A549 (cell line): Measurements from ENCODE around the gene FNIP2. TPM values are rescaled to one million over a fixed set of nuclear protein-coding genes. Genes with fewer than 3 reads are reported as not detected.

Experiments
- ATAC-seq, 2 experiments: fragments of 200-7000 bp in 1 of 2; fragments of >200 bp in 1 of 2; cut with Nextera tagmentation in 1 of 2; cut with Tn5 transposase in 1 of 2; 3 replicates each; pipeline versions ENCODE4 v1.8.0 to v1.9.1; 2018 to 2020; ENCODE audit warnings: mild to moderate bottlenecking in 1 of 2, moderate library complexity in 1 of 2
- CTCF ChIA-PET: fragments of 300-600 bp; sonication (Branson Sonifier 250); formaldehyde crosslinking; extraction: SDS; loops from one replicate; lab custom pipeline; 2021; ENCODE audit warnings: antibody characterized with exemption, inconsistent platforms; lab: Yijun Ruan, JAX
- POLR2A ChIA-PET: fragments of 350-600 bp; formaldehyde crosslinking; extraction: SDS; loops from one replicate; lab custom pipeline; 2021; ENCODE audit warnings: antibody characterized with exemption, inconsistent platforms; lab: Yijun Ruan, JAX
- DNase-seq, 2 experiments: peaks; one replicate each; pipeline versions ENCODE4 v3.0.0 to v3.0.0-alpha.2; 2011 to 2016; ENCODE audit warnings: low read depth in 1 of 2, low spot score in 1 of 2
- FAIRE-seq: peaks from 2 replicates; lab custom pipeline; 2011; peaks lifted over from hg19 to GRCh38; lab: Jason Lieb, UNC
- H3K27ac ChIP-seq, 2 experiments: fragments of >200 bp; sonication (Bioruptor Twin); formaldehyde crosslinking; 3 replicates each; pipeline ENCODE4 v1.5.1; 2016 to 2017
- H3K4me1 ChIP-seq: fragments of >200 bp; sonication (Bioruptor Twin); formaldehyde crosslinking; 3 replicates; pipeline ENCODE4 v1.6.1; 2016
- H3K4me2 ChIP-seq: fragments of >200 bp; sonication (Bioruptor Twin); formaldehyde crosslinking; 3 replicates; pipeline ENCODE4 v1.6.1; 2016
- H3K4me3 ChIP-seq: fragments of >200 bp; sonication (Bioruptor Twin); formaldehyde crosslinking; 3 replicates; pipeline ENCODE4 v1.5.1; 2016
- H3K9me3 ChIP-seq: fragments of >200 bp; sonication (Bioruptor Twin); formaldehyde crosslinking; 3 replicates; pipeline ENCODE4 v1.6.1; 2016
- EHF ChIP-seq: fragments of 250-450 bp; sonication (Bioruptor Pico); IDR thresholded peaks from 2 replicates; pipeline ENCODE4 v1.5.0; 2020; ENCODE audit warnings: mild to moderate bottlenecking
- FOSL2 ChIP-seq, 2 experiments: fragments of 450-650 bp in 1 of 2; fragments of >200 bp in 1 of 2; sonication (Bioruptor Twin) in 1 of 2; formaldehyde crosslinking; IDR thresholded peaks; 2 replicates each; pipeline versions ENCODE4 v1.5.0 to v1.6.1; 2016 to 2020; ENCODE audit warnings: mild to moderate bottlenecking in 1 of 2, moderate library complexity in 1 of 2
- HEYL ChIP-seq: fragments of 250-450 bp; sonication (Bioruptor Pico); IDR thresholded peaks from 2 replicates; pipeline ENCODE4 v1.8.0; 2021; ENCODE audit warnings: mild to moderate bottlenecking, moderate library complexity
- HOXB5 ChIP-seq: fragments of 250-450 bp; sonication (Bioruptor Pico); IDR thresholded peaks from 2 replicates; pipeline ENCODE4 v1.5.0; 2020; ENCODE audit warnings: mild to moderate bottlenecking, moderate library complexity
- JUN ChIP-seq, 2 experiments: fragments of >200 bp; sonication (Bioruptor Twin); formaldehyde crosslinking; IDR thresholded peaks; 2 replicates in 1 of 2; 3 replicates in 1 of 2; pipeline ENCODE4 v1.6.1; 2016 to 2017
- KDM5A ChIP-seq: fragments of 200-600 bp; sonication (generic); IDR thresholded peaks from 2 replicates; pipeline ENCODE4 v1.6.1; 2016; ENCODE audit warnings: antibody characterized with exemption, mild to moderate bottlenecking
- MYC ChIP-seq: IDR thresholded peaks from 2 replicates; pipeline ENCODE4 v1.6.1; 2012; ENCODE audit warnings: mild to moderate bottlenecking, inconsistent platforms, low read length, improper control_type of control experiment, borderline replicate concordance
- NFE2L2 ChIP-seq: fragments of 150-350 bp; conservative IDR thresholded peaks from 2 replicates; pipeline ENCODE4 v1.6.1; 2014; ENCODE audit warnings: low read length
- NR3C1 ChIP-seq: fragments of >200 bp; sonication (Bioruptor Twin); formaldehyde crosslinking; IDR thresholded peaks from 3 replicates; pipeline ENCODE4 v1.6.1; 2017
- POLR2AphosphoS2 ChIP-seq: conservative IDR thresholded peaks from 2 replicates; pipeline ENCODE4 v1.6.1; 2012; ENCODE audit warnings: low read length, improper control_type of control experiment, inconsistent platforms
- RAD21 ChIP-seq, 2 experiments: fragments of >200 bp in 1 of 2; sonication (Bioruptor Twin) in 1 of 2; formaldehyde crosslinking in 1 of 2; IDR thresholded peaks in 1 of 2; conservative IDR thresholded peaks in 1 of 2; 2 replicates in 1 of 2; 3 replicates in 1 of 2; pipeline ENCODE4 v1.6.1; 2012 to 2018; ENCODE audit warnings: inconsistent platforms in 1 of 2
- RARB ChIP-seq: fragments of 250-450 bp; sonication (Bioruptor Pico); IDR thresholded peaks from 2 replicates; pipeline ENCODE4 v1.8.0; 2021; ENCODE audit warnings: mild to moderate bottlenecking, moderate library complexity
- RCOR1 ChIP-seq: fragments of 150-350 bp; IDR thresholded peaks from 2 replicates; pipeline ENCODE4 v1.6.1; 2014; ENCODE audit warnings: antibody characterized with exemption, low read length, low read depth
- RFX5 ChIP-seq: fragments of 450-650 bp; IDR thresholded peaks from 2 replicates; pipeline ENCODE4 v1.7.1; 2014; ENCODE audit warnings: antibody characterized with exemption, mild to moderate bottlenecking, moderate library complexity
- SMC3 ChIP-seq: fragments of >200 bp; sonication (Bioruptor Twin); formaldehyde crosslinking; IDR thresholded peaks from 3 replicates; pipeline ENCODE4 v1.6.1; 2018; ENCODE audit warnings: inconsistent platforms
- SREBF2 ChIP-seq: fragments of 450-650 bp; IDR thresholded peaks from 2 replicates; pipeline ENCODE4 v1.6.1; 2014; ENCODE audit warnings: mild to moderate bottlenecking, moderate library complexity
- TP53 ChIP-seq: fragments of 250-450 bp; sonication (Bioruptor Pico); IDR thresholded peaks from 2 replicates; pipeline ENCODE4 v1.5.0; 2021; ENCODE audit warnings: mild to moderate bottlenecking, moderate library complexity
- ZC3H11A ChIP-seq: fragments of 450-650 bp; IDR thresholded peaks from 2 replicates; pipeline ENCODE4 v1.6.1; 2014; ENCODE audit warnings: antibody characterized with exemption, mild to moderate bottlenecking
- ZSCAN20 ChIP-seq: fragments of 250-450 bp; sonication (Bioruptor Pico); IDR thresholded peaks from 2 replicates; pipeline ENCODE4 v1.8.0; 2022; ENCODE audit warnings: mild to moderate bottlenecking, moderate library complexity
- WGBS: methylation state at CpG from one replicate; pipeline ENCODE4 v1.1.6; 2017; ENCODE audit errors: missing lambda C conversion rate; 5-methylcytosine and 5-hydroxymethylcytosine counted together
- polyA plus RNA-seq, 4 experiments: library from polyadenylated mRNA; depleted of rRNA in 3 of 4; stranded (reverse); fragments of >200 nt; fragmentation: RNase III in 1 of 4; extraction: RNeasy Plus Mini Kit Qiagen cat#74134 plus additional on column Dnase treatment in 1 of 4; gene quantifications; 2 replicates in 3 of 4; 3 replicates in 1 of 4; pipeline ENCODE4 v1.2.3, GENCODE V29; 2011 to 2017
- TF ChIP-seq, protein P1 (sequence below): fragments of >200 bp; sonication (Bioruptor Twin); formaldehyde crosslinking; IDR thresholded peaks from 3 replicates; pipeline ENCODE4 v1.5.1; 2016
- TF ChIP-seq, protein P2 (sequence below): fragments of 200-600 bp; sonication (generic); IDR thresholded peaks from 2 replicates; pipeline ENCODE4 v1.6.1; 2016; ENCODE audit warnings: antibody characterized with exemption, mild to moderate bottlenecking, moderate library complexity
- TF ChIP-seq, protein P3 (sequence below): fragments of 150-350 bp; IDR thresholded peaks from 2 replicates; pipeline ENCODE4 v1.6.1; 2014; ENCODE audit warnings: low read depth, mild to moderate bottlenecking, low read length
- TF ChIP-seq, protein P4 (sequence below): fragments of 250-450 bp; sonication (Bioruptor Pico); IDR thresholded peaks from 2 replicates; pipeline ENCODE4 v1.5.0; 2020; ENCODE audit warnings: low read depth, mild to moderate bottlenecking, moderate library complexity

Gene FNIP2
- polyA plus RNA-seq, 2 of the 4 experiments (the other 2 are of a cell fraction): 2.0 to 2.5 TPM

DNA sequence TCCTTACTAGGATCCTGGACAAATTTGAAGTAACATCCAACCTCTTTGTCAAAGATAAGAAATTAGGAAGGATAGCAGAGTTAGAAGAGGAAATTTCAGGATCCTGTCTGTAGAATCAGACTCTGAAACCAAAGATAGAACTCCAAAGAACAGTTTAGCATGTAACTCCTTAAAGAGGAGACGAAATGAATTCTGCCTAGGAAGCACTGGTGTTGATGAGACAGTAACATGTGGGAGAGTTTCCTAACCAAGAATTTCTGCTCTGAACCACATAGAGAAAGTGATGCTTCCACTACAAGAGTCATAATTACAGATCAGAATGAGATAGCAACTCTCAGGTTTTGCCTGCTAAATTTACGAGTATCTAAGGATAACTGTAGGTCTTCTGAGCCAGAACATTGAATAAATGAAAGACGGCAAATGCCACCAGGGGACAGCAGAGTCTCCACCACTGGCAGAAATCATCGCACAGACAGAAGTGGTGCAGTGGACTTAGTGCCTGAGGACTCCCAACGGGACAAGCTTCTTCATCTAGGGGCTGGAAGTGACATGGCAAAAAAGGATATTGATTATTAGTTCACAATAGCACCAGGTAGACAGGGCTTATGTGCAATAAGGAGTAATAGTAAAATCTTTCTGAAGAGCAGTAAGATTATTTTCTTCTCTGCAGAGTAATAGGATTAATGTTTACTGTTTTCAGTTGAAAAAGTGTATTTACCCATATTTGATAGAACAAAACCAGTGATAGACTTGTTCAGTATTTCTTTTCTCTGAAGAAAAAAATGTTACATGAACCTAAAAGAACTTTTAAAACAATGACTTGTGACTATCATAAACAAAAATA lies 38.9 kb upstream of the FNIP2 start:
- H3K4me2 ChIP-seq: peak overlapping the region; percentile 25; the same call in 1 of the 3 replicates
- H3K4me3 ChIP-seq: no peak overlapping the region
- H3K9me3 ChIP-seq: no peaks in the 10 kb centered on the region
- no peaks in the 10 kb centered on the region for H3K4me1 ChIP-seq
- peak; percentile 98 to 99 for ATAC-seq
- TF ChIP-seq RARB (CRISPR knock-in tag) (no peak), SREBF2 (no peak), SMC3 (peak; percentile 83), RFX5 (no peak), FOSL2 (IDR thresholded peaks at IDR 0.05) (no peak), FOSL2 (CRISPR knock-in tag; IDR thresholded peaks at IDR 0.05) (no peak), NR3C1 (no peak), HOXB5 (CRISPR knock-in tag) (no peak), RAD21 (conservative IDR thresholded peaks at IDR 0.05 in 1 of 2, IDR thresholded peaks at IDR 0.05 in 1 of 2) (peak; percentile 78 to 79)
- TF ChIP-seq, protein P1, sequence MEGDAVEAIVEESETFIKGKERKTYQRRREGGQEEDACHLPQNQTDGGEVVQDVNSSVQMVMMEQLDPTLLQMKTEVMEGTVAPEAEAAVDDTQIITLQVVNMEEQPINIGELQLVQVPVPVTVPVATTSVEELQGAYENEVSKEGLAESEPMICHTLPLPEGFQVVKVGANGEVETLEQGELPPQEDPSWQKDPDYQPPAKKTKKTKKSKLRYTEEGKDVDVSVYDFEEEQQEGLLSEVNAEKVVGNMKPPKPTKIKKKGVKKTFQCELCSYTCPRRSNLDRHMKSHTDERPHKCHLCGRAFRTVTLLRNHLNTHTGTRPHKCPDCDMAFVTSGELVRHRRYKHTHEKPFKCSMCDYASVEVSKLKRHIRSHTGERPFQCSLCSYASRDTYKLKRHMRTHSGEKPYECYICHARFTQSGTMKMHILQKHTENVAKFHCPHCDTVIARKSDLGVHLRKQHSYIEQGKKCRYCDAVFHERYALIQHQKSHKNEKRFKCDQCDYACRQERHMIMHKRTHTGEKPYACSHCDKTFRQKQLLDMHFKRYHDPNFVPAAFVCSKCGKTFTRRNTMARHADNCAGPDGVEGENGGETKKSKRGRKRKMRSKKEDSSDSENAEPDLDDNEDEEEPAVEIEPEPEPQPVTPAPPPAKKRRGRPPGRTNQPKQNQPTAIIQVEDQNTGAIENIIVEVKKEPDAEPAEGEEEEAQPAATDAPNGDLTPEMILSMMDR: peak; percentile 71
- POLR2A ChIA-PET: no interaction called here
- WGBS: 26% methylated on average over 5 of the region's 5 CpGs
- DNase-seq: peak; percentile 55 to 60
- H3K27ac ChIP-seq: no peak overlapping the region
- CTCF ChIA-PET: interaction anchor here (0.7 to 2.0 kb wide), 10 partner anchors 33 to 477 kb away, joined by 3 to 6 read pairs (median 4); no protein-coding TSS in a partner anchor
- no peak for FAIRE-seq

DNA sequence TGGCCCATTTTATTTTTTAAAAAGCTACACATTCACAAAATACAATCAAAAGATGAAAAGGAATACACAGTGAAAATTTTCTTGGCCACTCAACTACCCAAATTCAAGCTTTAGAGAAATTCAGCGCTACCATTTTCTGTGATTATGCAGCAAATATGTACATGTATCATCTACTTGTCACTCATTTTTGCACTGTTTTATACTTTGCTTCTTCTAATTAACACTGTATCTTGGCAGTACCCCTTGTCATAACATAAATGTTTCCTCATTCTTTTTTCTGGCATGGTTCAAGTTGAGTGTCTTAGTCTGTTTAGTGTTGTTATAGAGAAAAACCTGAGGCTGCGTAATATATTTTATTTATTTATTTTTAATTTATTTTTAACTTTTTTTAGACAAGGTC lies 30.0 kb upstream of the FNIP2 start:
- Histone ChIP-seq H3K9me3 (no peaks in the 10 kb centered on the region), H3K27ac (no peak overlapping the region), H3K4me1 (no peaks in the 10 kb centered on the region), H3K4me2 (no peak overlapping the region), H3K4me3 (no peak overlapping the region)
- DNase-seq: no peak
- 93% methylated on average over 2 of the region's 2 CpGs for WGBS
- no peak for FAIRE-seq
- ChIA-PET CTCF (no interaction called here), POLR2A (interaction anchor here (0.6 kb wide), 1 partner anchor 512 kb away, joined by 3 read pairs; no protein-coding TSS in a partner anchor)
- TF ChIP-seq, protein P1: no peak
- no peak for TF ChIP-seq MYC
- no peak for TF ChIP-seq KDM5A
- TF ChIP-seq RAD21 (conservative IDR thresholded peaks at IDR 0.05 in 1 of 2, IDR thresholded peaks at IDR 0.05 in 1 of 2): no peak
- TF ChIP-seq HEYL (CRISPR knock-in tag): no peak
- TF ChIP-seq POLR2AphosphoS2: no peak
- TF ChIP-seq, protein P2, sequence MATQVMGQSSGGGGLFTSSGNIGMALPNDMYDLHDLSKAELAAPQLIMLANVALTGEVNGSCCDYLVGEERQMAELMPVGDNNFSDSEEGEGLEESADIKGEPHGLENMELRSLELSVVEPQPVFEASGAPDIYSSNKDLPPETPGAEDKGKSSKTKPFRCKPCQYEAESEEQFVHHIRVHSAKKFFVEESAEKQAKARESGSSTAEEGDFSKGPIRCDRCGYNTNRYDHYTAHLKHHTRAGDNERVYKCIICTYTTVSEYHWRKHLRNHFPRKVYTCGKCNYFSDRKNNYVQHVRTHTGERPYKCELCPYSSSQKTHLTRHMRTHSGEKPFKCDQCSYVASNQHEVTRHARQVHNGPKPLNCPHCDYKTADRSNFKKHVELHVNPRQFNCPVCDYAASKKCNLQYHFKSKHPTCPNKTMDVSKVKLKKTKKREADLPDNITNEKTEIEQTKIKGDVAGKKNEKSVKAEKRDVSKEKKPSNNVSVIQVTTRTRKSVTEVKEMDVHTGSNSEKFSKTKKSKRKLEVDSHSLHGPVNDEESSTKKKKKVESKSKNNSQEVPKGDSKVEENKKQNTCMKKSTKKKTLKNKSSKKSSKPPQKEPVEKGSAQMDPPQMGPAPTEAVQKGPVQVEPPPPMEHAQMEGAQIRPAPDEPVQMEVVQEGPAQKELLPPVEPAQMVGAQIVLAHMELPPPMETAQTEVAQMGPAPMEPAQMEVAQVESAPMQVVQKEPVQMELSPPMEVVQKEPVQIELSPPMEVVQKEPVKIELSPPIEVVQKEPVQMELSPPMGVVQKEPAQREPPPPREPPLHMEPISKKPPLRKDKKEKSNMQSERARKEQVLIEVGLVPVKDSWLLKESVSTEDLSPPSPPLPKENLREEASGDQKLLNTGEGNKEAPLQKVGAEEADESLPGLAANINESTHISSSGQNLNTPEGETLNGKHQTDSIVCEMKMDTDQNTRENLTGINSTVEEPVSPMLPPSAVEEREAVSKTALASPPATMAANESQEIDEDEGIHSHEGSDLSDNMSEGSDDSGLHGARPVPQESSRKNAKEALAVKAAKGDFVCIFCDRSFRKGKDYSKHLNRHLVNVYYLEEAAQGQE: no peak
- no peak for TF ChIP-seq EHF (CRISPR knock-in tag)
- TF ChIP-seq, protein P3, sequence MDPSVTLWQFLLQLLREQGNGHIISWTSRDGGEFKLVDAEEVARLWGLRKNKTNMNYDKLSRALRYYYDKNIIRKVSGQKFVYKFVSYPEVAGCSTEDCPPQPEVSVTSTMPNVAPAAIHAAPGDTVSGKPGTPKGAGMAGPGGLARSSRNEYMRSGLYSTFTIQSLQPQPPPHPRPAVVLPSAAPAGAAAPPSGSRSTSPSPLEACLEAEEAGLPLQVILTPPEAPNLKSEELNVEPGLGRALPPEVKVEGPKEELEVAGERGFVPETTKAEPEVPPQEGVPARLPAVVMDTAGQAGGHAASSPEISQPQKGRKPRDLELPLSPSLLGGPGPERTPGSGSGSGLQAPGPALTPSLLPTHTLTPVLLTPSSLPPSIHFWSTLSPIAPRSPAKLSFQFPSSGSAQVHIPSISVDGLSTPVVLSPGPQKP: no peak
- no peak for TF ChIP-seq TP53 (CRISPR knock-in tag)
- no peak for TF ChIP-seq JUN (IDR thresholded peaks at IDR 0.05)
- no peak for TF ChIP-seq RCOR1
- TF ChIP-seq, protein P4, sequence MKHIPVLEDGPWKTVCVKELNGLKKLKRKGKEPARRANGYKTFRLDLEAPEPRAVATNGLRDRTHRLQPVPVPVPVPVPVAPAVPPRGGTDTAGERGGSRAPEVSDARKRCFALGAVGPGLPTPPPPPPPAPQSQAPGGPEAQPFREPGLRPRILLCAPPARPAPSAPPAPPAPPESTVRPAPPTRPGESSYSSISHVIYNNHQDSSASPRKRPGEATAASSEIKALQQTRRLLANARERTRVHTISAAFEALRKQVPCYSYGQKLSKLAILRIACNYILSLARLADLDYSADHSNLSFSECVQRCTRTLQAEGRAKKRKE (CRISPR knock-in tag): no peak
- no peak for TF ChIP-seq NFE2L2
- no peak for TF ChIP-seq FOSL2 (IDR thresholded peaks at IDR 0.05)
- no peak for TF ChIP-seq FOSL2 (CRISPR knock-in tag; IDR thresholded peaks at IDR 0.05)
- TF ChIP-seq ZSCAN20 (CRISPR knock-in tag): no peak
- no peak for TF ChIP-seq ZC3H11A
- ATAC-seq: no peak
